ENCODE data around the gene CYP4F11. TPM values are rescaled to one million over a fixed set of nuclear protein-coding genes. Genes with fewer than 3 reads are reported as not detected.
"Not testable (repeated sequence)": the region's sequence is repeated elsewhere in the genome, so short reads cannot be mapped to it uniquely, and the experiment has no call there.

CYP4F11 gene
- total RNA-seq, 2 experiments from 2014 or later = not detected

DNA sequence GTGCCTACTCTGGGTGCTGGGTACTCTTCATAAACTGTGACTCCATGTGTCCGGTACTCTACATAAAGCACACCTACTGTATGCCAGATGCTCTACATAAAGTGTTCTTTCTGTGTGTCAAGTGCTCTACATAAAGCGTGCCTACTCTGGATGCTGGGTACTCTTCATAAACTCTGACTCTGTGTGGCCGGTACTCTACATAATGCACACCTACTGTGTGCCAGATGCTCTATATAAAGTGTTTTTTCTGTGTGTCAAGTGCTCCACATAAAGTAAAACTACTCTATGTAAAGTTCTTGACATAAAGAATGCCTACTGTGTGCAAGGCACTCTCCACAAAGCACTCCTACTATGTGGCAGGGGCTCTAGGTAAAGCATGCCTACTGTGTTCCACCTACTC lies 1.8 kb upstream of the CYP4F11 start:
- TF ChIP-seq, protein P1, sequence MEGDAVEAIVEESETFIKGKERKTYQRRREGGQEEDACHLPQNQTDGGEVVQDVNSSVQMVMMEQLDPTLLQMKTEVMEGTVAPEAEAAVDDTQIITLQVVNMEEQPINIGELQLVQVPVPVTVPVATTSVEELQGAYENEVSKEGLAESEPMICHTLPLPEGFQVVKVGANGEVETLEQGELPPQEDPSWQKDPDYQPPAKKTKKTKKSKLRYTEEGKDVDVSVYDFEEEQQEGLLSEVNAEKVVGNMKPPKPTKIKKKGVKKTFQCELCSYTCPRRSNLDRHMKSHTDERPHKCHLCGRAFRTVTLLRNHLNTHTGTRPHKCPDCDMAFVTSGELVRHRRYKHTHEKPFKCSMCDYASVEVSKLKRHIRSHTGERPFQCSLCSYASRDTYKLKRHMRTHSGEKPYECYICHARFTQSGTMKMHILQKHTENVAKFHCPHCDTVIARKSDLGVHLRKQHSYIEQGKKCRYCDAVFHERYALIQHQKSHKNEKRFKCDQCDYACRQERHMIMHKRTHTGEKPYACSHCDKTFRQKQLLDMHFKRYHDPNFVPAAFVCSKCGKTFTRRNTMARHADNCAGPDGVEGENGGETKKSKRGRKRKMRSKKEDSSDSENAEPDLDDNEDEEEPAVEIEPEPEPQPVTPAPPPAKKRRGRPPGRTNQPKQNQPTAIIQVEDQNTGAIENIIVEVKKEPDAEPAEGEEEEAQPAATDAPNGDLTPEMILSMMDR (IDR thresholded peaks at IDR 0.05) = no peak
- Mint-ChIP-seq H3K27ac (no peak overlapping the region), H3K9me3 (no peaks in the 10 kb centered on the region), H3K27me3 (peaks cover 6% of the 10 kb centered on the region), H3K4me1 (ENCODE audit: low read depth) (no peaks in the 10 kb centered on the region), H3K4me3 (no peak overlapping the region), H3K36me3 (ENCODE audit: low read depth) (no peaks in the 10 kb centered on the region)
- ChIA-PET CTCF (no interaction called here), POLR2A (no interaction called here)
- intact Hi-C loops (cut with DNase I, micrococcal nuclease) = no loop called here
- Histone ChIP-seq H3K27me3 (ENCODE audit: control insufficient read depth in 1 of 2, insufficient read depth in 2 of 2, low read length in 2 of 2) (peaks cover 26 to 30% of the 10 kb centered on the region in 2 experiments), H3K9me3 (ENCODE audit: control insufficient read depth in 1 of 2, insufficient read depth in 1 of 2, low read length in 2 of 2) (peaks cover 0 to 16% of the 10 kb centered on the region in 2 experiments), H3K4me1 (ENCODE audit: insufficient read depth, low read length) (no peaks in the 10 kb centered on the region), H3K27ac (ENCODE audit: low read depth in 1 of 2, low read length in 2 of 2) (no peak overlapping the region), H3K4me3 (ENCODE audit: low read length) (no peak overlapping the region), H3K36me3 (ENCODE audit: insufficient read depth, low read length) (no peaks in the 10 kb centered on the region)
- ATAC-seq (ENCODE audit: poor library complexity) = no peak
- no peak for DNase-seq

DNA sequence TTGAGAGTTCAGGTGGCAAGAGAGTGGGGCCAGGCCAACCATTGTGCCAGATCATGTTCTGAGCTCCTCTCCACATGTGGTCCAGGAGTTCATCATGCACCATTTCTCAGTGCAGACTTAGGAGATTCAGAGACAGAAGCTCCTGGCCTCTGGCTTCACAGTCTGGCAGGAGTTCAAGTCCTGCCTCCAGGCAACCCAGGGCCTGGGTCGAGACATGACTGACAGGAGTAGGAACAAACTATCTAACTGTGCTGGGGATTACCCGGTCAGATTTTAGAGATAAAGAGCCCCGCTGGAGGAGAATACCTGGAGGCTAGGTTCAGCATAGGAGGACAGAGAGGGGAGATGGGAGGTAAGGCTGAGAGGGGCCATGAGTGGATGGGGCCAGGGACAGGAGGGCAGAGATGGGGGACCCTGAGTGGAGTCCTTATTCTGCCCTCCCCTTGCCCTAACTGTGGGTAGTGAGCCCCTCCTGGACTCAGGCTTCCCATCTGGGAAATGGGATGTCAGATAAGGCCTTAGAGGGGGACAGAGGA lies 906 bp upstream of the CYP4F11 start:
- H3K27me3 ChIP-seq (ENCODE audit: control insufficient read depth in 1 of 2, insufficient read depth in 2 of 2, low read length in 2 of 2) = peaks cover 29 to 35% of the 10 kb centered on the region in 2 experiments
- no peaks in the 10 kb centered on the region for H3K36me3 ChIP-seq (ENCODE audit: insufficient read depth, low read length)
- no peak overlapping the region for H3K27ac ChIP-seq (ENCODE audit: low read depth in 1 of 2, low read length in 2 of 2)
- no peak overlapping the region for H3K4me3 Mint-ChIP-seq
- TF ChIP-seq, protein P1 (IDR thresholded peaks at IDR 0.05) = no peak
- intact Hi-C loops (cut with DNase I, micrococcal nuclease) = no loop called here
- no peaks in the 10 kb centered on the region for H3K4me1 ChIP-seq (ENCODE audit: insufficient read depth, low read length)
- peaks cover 0 to 16% of the 10 kb centered on the region in 2 experiments for H3K9me3 ChIP-seq (ENCODE audit: control insufficient read depth in 1 of 2, insufficient read depth in 1 of 2, low read length in 2 of 2)
- no peaks in the 10 kb centered on the region for H3K4me1 Mint-ChIP-seq (ENCODE audit: low read depth)
- no peak overlapping the region for H3K27ac Mint-ChIP-seq
- no peaks in the 10 kb centered on the region for H3K36me3 Mint-ChIP-seq (ENCODE audit: low read depth)
- POLR2A ChIA-PET = interaction anchor here (0.5 kb wide), 1 partner anchor 58 kb away, joined by 4 read pairs; no protein-coding TSS in a partner anchor
- no peak for ATAC-seq (ENCODE audit: poor library complexity)
- no peaks in the 10 kb centered on the region for H3K9me3 Mint-ChIP-seq
- DNase-seq = no peak
- H3K27me3 Mint-ChIP-seq = peaks cover 8% of the 10 kb centered on the region
- CTCF ChIA-PET = no interaction called here
- H3K4me3 ChIP-seq (ENCODE audit: low read length) = no peak overlapping the region

DNA sequence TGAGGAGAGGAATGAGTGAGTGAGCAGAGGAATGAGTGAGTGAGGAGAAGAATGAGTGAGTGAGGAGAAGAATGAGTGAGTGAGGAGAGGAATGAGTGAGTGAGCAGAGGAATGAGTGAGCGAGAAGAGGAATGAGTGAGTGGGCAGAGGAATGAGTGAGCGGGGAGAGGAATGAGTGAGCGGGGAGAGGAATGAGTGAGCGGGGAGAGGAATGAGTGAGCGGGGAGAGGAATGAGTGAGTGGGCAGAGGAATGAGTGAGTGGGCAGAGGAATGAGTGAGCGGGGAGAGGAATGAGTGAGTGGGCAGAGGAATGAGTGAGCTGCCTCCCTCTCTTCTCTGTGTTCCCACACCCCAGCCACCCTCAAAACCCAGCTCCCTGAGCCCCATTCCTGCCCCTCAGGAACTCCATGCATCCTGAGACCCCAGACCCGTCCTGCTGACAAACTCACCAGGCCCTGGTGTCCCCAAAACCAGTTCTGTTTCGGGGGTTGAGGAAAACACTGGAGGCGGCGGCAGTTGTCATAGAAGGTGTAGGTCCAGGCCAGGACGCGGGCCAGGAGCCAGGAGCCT lies 483 bp downstream of the CYP4F11 start:
- H3K4me1 Mint-ChIP-seq (ENCODE audit: low read depth); H3K4me3 Mint-ChIP-seq; DNase-seq; H3K36me3 Mint-ChIP-seq (ENCODE audit: low read depth); H3K9me3 ChIP-seq (ENCODE audit: control insufficient read depth in 1 of 2, insufficient read depth in 1 of 2, low read length in 2 of 2); H3K36me3 ChIP-seq (ENCODE audit: insufficient read depth, low read length); H3K27ac Mint-ChIP-seq; H3K27ac ChIP-seq (ENCODE audit: low read depth in 1 of 2, low read length in 2 of 2); CTCF ChIA-PET; ATAC-seq (ENCODE audit: poor library complexity); H3K4me1 ChIP-seq (ENCODE audit: insufficient read depth, low read length); H3K4me3 ChIP-seq (ENCODE audit: low read length); intact Hi-C loops (cut with DNase I, micrococcal nuclease); POLR2A ChIA-PET; H3K9me3 Mint-ChIP-seq: not testable (repeated sequence)
- H3K27me3 Mint-ChIP-seq = peaks cover 18% of the 10 kb centered on the region
- H3K27me3 ChIP-seq (ENCODE audit: control insufficient read depth in 1 of 2, insufficient read depth in 2 of 2, low read length in 2 of 2) = peaks cover 29 to 40% of the 10 kb centered on the region in 2 experiments

DNA sequence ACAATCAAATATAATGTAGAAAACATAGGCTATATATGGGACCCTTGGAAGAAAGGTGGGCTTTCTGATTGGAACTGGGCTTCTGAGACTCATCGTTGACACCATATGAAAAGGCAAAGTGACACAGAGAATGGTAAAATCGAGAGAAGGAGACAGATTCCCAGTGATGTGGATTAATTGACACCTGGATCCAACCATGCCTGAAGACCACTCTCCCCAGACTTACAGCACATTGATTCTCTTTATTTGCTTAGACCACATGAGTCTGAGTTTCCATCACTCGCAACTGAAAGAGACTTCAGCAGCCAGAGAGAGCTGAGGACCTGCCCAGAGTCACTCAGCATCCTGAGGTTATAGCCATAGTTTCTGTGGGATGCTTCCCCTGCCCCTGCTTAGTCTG lies 6.0 kb downstream of the CYP4F11 start:
- H3K4me1 Mint-ChIP-seq (ENCODE audit: low read depth) = no peaks in the 10 kb centered on the region
- no peaks in the 10 kb centered on the region for H3K9me3 ChIP-seq (ENCODE audit: control insufficient read depth in 1 of 2, insufficient read depth in 1 of 2, low read length in 2 of 2)
- ATAC-seq (ENCODE audit: poor library complexity) (no peak), DNase-seq (no peak)
- TF ChIP-seq, protein P1 (IDR thresholded peaks at IDR 0.05) = no peak
- ChIA-PET CTCF (no interaction called here), POLR2A (no interaction called here)
- no peaks in the 10 kb centered on the region for H3K4me1 ChIP-seq (ENCODE audit: insufficient read depth, low read length)
- no peak overlapping the region for H3K4me3 ChIP-seq (ENCODE audit: low read length)
- no peak overlapping the region for H3K27ac ChIP-seq (ENCODE audit: low read depth in 1 of 2, low read length in 2 of 2)
- H3K27me3 ChIP-seq (ENCODE audit: control insufficient read depth in 1 of 2, insufficient read depth in 2 of 2, low read length in 2 of 2) = peaks cover 49 to 50% of the 10 kb centered on the region in 2 experiments
- peaks cover 68% of the 10 kb centered on the region for H3K27me3 Mint-ChIP-seq
- no peaks in the 10 kb centered on the region for H3K9me3 Mint-ChIP-seq
- H3K36me3 Mint-ChIP-seq (ENCODE audit: low read depth) = no peaks in the 10 kb centered on the region
- no peak overlapping the region for H3K27ac Mint-ChIP-seq
- H3K4me3 Mint-ChIP-seq = no peak overlapping the region
- intact Hi-C loops (cut with DNase I, micrococcal nuclease) = no loop called here
- H3K36me3 ChIP-seq (ENCODE audit: insufficient read depth, low read length) = no peaks in the 10 kb centered on the region
